ENCODE data around the gene GGTA1.
"Not testable (repeated sequence)": the region's sequence is repeated elsewhere in the genome, so short reads cannot be mapped to it uniquely, and the experiment has no call there.

GGTA1 gene

DNA sequence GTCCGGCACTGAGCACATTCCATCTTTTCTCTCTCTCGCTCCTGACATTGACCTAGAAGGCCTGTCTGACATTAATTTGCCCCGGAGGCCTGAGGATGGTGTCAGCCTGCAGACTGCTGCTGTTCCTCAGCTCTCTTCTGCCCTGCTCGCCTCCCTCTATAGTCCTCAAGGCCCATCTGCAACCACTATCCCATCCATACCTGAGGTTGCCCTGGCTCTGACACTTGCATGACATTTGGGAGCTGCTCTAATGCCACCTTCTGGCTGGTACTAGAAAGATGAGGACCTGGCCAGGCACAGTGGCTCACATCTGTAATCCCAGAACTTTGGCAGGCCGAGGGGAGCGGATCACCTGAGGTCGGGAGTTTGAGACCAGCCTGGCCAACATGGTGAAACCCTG lies 38.6 kb upstream of the GGTA1 start:
- DNase-seq (ENCODE audit: low read depth, low spot score) = no peak
- TF ChIP-seq CTCF (IDR thresholded peaks at IDR 0.05; ENCODE audit: low read depth, low read length) = no peak
- in situ Hi-C loops (cut with HindIII; ENCODE audit: low sequenced_read_pairs) = no loop called here
- no peak overlapping the region for H3K4me3 ChIP-seq (ENCODE audit: low read depth, low read length)

- no peak overlapping the region for H3K4me3 ChIP-seq (ENCODE audit: low read depth, low read length)
- no peak for DNase-seq (ENCODE audit: low read depth, low spot score)
- no peak for TF ChIP-seq CTCF (IDR thresholded peaks at IDR 0.05; ENCODE audit: low read depth, low read length)
- in situ Hi-C loops (cut with HindIII; ENCODE audit: low sequenced_read_pairs) = no loop called here
These were observed 37.6 kb upstream of the GGTA1 start for GRCh38 chr9:121537283-121537682.

GRCh38 chr9:121532881-121533280 lies 33.2 kb upstream of the GGTA1 start:
- DNase-seq (ENCODE audit: low read depth, low spot score) = no peak
- no peak for TF ChIP-seq CTCF (IDR thresholded peaks at IDR 0.05; ENCODE audit: low read depth, low read length)
- H3K4me3 ChIP-seq (ENCODE audit: low read depth, low read length) = no peak overlapping the region
- in situ Hi-C loops (cut with HindIII; ENCODE audit: low sequenced_read_pairs) = no loop called here

DNA sequence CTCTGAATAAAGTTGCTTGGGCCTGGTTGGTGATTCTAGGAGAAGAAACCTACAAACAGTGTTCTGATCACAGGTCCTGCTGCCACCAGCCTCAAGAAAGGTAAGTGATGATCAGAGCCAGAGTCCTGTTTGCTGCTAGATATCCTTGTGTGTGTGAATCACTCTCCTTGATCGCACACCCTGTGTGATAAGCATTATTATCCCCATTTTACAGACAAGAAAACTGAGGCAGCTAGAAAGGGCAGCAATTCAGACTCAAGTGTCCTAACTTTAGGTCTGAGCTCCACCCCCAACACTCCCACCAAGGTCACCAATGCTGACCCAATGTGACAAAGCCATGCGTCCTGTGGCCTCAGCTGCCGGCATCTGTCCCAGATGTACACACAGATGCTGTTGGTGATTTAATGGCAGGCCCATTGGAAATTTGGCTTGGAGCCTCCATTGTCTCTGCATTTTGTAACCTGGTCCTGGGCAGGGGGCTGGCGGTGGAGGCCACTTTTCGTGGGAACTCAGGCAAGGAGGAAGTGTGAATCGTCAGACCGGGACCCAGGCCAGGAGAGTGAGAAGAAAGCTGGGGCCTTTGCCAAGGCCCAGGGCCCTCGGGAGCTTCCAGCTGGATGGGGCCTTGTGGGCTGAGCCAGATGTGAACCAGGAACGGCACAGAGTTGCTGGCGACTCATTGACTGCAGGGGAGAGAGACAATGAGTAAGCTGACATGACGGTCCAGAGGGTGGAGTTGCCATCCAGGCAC lies 29.8 kb upstream of the GGTA1 start:
- peak; percentile 96 for DNase-seq (ENCODE audit: low read depth, low spot score)
- H3K4me3 ChIP-seq (ENCODE audit: low read depth, low read length) = no peak overlapping the region
- TF ChIP-seq CTCF (IDR thresholded peaks at IDR 0.05; ENCODE audit: low read depth, low read length) = no peak
- in situ Hi-C loops (cut with HindIII; ENCODE audit: low sequenced_read_pairs) = no loop called here

- no peak for DNase-seq (ENCODE audit: low read depth, low spot score)
- in situ Hi-C loops (cut with HindIII; ENCODE audit: low sequenced_read_pairs) = no loop called here
- no peak overlapping the region for H3K4me3 ChIP-seq (ENCODE audit: low read depth, low read length)
- no peak for TF ChIP-seq CTCF (IDR thresholded peaks at IDR 0.05; ENCODE audit: low read depth, low read length)
These were observed 29.0 kb upstream of the GGTA1 start for GRCh38 chr9:121528642-121529041.

DNA sequence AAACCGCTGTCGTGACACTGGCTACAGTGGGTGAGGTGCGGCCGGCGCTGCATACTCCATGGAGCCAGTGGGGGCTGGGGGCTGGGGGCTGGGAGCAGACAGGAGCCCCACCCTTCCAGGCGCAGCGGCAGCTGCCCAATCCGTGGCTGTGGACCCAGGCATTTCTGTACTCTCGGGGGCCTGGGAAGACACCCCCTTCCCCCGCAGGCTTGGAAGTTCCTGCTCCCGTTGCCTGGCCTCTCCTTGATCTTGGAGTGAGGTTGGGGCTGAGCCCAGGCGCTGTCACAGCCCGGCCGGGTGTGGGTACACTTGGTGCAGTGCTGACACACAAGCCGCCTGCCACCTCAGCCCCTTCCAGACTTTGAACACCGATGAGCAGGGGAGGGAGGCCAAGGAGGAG lies 27.7 kb upstream of the GGTA1 start:
- H3K4me3 ChIP-seq (ENCODE audit: low read depth, low read length) = no peak overlapping the region
- in situ Hi-C loops (cut with HindIII; ENCODE audit: low sequenced_read_pairs) = no loop called here
- no peak for DNase-seq (ENCODE audit: low read depth, low spot score)
- no peak for TF ChIP-seq CTCF (IDR thresholded peaks at IDR 0.05; ENCODE audit: low read depth, low read length)

- DNase-seq (ENCODE audit: low read depth, low spot score); H3K4me3 ChIP-seq (ENCODE audit: low read depth, low read length); in situ Hi-C loops (cut with HindIII; ENCODE audit: low sequenced_read_pairs): not testable (repeated sequence)
These were observed 20.0 kb upstream of the GGTA1 start for GRCh38 chr9:121519688-121520087.
